Gastroesophageal sphincter (tissue), 3 donors: ENCODE results near the gene ACHE.

Experiments
- POLR2A ChIP-seq, 2 donors: fragments of 450-650 bp; IDR thresholded peaks; one replicate each; pipeline ENCODE4 v1.6.1; 2017; ENCODE audit warnings: antibody characterized with exemption in 2 of 2, mild to moderate bottlenecking in 2 of 2, moderate library complexity in 1 of 2
- TF ChIP-seq, protein P1 (sequence below), 4 experiments: fragments of 200-600 bp in 2 of 4; fragments of 450-650 bp in 2 of 4; sonication (generic) in 1 of 4; IDR thresholded peaks; one replicate each; pipeline ENCODE4 v1.5.1; 2017 to 2019; ENCODE audit warnings: antibody characterized with exemption in 4 of 4, mild to moderate bottlenecking in 2 of 4, moderate library complexity in 2 of 4

DNA sequence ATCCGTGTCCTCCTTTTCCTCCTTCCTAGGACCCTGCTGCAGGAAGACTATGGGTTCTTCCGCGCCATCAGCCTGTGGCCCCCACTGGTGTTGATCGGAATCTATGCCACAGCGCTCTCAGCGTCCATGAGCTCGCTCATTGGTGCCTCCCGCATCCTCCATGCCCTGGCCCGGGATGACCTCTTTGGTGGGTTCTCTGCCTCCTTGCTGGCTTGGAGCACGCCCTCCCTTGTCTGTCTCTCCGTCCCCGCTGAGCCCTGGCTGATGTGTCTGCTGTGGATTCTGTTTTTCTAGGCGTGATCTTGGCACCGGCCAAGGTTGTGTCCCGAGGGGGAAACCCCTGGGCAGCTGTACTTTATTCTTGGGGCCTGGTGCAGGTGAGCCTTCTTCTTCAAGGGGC, 35.8 kb downstream of the ACHE start:
- TF ChIP-seq, protein P1, sequence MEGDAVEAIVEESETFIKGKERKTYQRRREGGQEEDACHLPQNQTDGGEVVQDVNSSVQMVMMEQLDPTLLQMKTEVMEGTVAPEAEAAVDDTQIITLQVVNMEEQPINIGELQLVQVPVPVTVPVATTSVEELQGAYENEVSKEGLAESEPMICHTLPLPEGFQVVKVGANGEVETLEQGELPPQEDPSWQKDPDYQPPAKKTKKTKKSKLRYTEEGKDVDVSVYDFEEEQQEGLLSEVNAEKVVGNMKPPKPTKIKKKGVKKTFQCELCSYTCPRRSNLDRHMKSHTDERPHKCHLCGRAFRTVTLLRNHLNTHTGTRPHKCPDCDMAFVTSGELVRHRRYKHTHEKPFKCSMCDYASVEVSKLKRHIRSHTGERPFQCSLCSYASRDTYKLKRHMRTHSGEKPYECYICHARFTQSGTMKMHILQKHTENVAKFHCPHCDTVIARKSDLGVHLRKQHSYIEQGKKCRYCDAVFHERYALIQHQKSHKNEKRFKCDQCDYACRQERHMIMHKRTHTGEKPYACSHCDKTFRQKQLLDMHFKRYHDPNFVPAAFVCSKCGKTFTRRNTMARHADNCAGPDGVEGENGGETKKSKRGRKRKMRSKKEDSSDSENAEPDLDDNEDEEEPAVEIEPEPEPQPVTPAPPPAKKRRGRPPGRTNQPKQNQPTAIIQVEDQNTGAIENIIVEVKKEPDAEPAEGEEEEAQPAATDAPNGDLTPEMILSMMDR (IDR thresholded peaks at IDR 0.05) = no peak
- TF ChIP-seq POLR2A (IDR thresholded peaks at IDR 0.05) = no peak
